Stimulated activated naive CD8-positive, alpha-beta T cell treated with anti-CD3 and anti-CD28 coated beads, Interleukin-15, amount 100 ng/mL, for 72 hours (primary cell): Measurements from ENCODE around the gene PYM1.

Experiments
- ATAC-seq: fragments of 150-1000 bp; cut with Tn5 transposase; 2 replicates; pipeline ENCODE4 v1.10.0; 2021; ENCODE audit warnings: mild to moderate bottlenecking, moderate library complexity
- DNase-seq, 2 donors: peaks; one replicate each; pipeline ENCODE4 v3.0.0; 2021 to 2022
- H3K27ac Mint-ChIP-seq, 2 donors: one replicate each; pipeline ENCODE4 v1.8.0; 2022; ENCODE audit warnings: mild to moderate bottlenecking in 2 of 2, mixed read lengths in 2 of 2, moderate library complexity in 2 of 2
- H3K27me3 Mint-ChIP-seq: one replicate; pipeline ENCODE4 v1.8.0; 2022; ENCODE audit warnings: mixed read lengths
- H3K4me1 Mint-ChIP-seq: one replicate; pipeline ENCODE4 v1.8.0; 2022; ENCODE audit warnings: mild to moderate bottlenecking, mixed read lengths
- H3K4me3 Mint-ChIP-seq, 2 donors: one replicate each; pipeline ENCODE4 v1.8.0; 2022; ENCODE audit warnings: mild to moderate bottlenecking in 2 of 2, mixed read lengths in 2 of 2, moderate library complexity in 1 of 2
- H3K9me3 Mint-ChIP-seq, 2 donors: one replicate each; pipeline ENCODE4 v1.8.0; 2022; ENCODE audit warnings: mixed read lengths in 2 of 2

PYM1 gene

DNA sequence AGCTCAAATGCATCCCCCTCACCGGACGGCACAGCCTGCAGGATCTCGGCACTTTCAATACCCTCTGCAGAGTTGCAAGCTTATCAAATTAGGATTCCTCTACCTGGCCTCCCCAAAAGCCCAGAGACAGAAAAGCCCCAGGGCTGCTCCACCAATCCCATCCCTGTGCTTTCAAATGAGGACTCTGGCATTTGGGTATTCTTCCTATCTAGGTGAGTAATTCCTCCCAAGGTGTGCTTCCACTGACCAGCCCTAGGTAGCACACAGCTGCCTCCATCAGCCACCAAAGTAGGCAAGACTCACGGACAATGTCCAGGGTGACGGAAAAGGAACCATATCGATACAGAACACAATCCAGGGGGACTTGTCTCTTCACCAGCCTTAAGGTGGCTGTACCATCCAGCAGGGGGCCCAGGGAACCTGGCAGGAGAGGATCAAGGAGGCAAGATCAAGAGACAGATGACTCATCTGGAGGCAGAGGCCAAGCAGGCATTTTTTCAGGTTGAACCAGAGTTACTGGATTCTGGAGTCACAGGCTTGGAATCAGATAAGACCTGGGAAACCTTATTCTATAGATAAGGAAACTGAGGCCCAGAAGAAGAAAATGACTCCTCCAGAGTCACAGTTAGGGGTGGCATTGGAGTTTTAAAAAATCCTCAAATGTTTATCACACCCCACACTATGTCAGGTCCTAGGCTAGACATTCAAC is 28.3 kb upstream of the PYM1 start:
- Mint-ChIP-seq H3K4me1 (peaks cover 22% of the 10 kb centered on the region), H3K4me3 (no peak overlapping the region), H3K27ac (peak overlapping the region; percentile 65 to 73), H3K27me3 (no peaks in the 10 kb centered on the region), H3K9me3 (no peaks in the 10 kb centered on the region)
- DNase-seq = peak; percentile 58 to 60
- ATAC-seq = peak; percentile 79

GRCh38 chr12:55955344-55955743 is 27.6 kb upstream of the PYM1 start:
- Mint-ChIP-seq H3K4me1 (peaks cover 22% of the 10 kb centered on the region), H3K4me3 (no peak overlapping the region), H3K27me3 (no peaks in the 10 kb centered on the region), H3K27ac (peak overlapping the region in 1 of 2 donors; percentile 8), H3K9me3 (no peaks in the 10 kb centered on the region)
- peak; percentile 27 for ATAC-seq
- no peak for DNase-seq

DNA sequence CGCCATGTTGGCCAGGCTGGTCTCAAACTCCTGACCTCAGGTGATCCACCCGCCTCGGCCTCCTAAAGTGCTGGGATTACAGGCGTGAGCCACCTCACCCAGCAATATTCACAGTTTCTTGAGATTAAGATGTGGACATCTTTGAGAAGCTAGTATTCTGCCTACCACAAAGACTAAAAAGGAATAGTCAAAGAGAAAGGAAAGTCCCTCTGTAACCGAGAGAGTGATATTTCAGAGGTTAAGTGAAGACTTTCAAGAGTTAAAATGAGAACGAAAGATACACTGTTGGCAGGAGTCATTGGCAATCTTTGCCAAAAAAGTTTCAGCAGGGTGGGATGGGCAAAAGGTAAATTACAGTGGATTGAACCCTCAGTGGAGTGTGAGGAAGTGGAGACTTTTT is 18.9 kb upstream of the PYM1 start:
- Mint-ChIP-seq H3K9me3 (no peaks in the 10 kb centered on the region), H3K4me1 (peaks cover 63% of the 10 kb centered on the region), H3K27me3 (no peaks in the 10 kb centered on the region), H3K4me3 (no peak overlapping the region), H3K27ac (peak overlapping the region; percentile 70 to 86)
- no peak for DNase-seq
- peak; percentile 79 for ATAC-seq

GRCh38 chr12:55942577-55943136 is 15.0 kb upstream of the PYM1 start:
- no peak overlapping the region for H3K4me3 Mint-ChIP-seq
- H3K27ac Mint-ChIP-seq = peak overlapping the region; percentile 0 to 41
- H3K27me3 Mint-ChIP-seq = no peaks in the 10 kb centered on the region
- no peaks in the 10 kb centered on the region for H3K9me3 Mint-ChIP-seq
- peaks cover 92% of the 10 kb centered on the region for H3K4me1 Mint-ChIP-seq
- ATAC-seq (no peak), DNase-seq (no peak)

- H3K9me3 Mint-ChIP-seq = no peaks in the 10 kb centered on the region
- peaks cover 93% of the 10 kb centered on the region for H3K4me1 Mint-ChIP-seq
- H3K4me3 Mint-ChIP-seq = no peak overlapping the region
- no peak for ATAC-seq
- H3K27me3 Mint-ChIP-seq = no peaks in the 10 kb centered on the region
- H3K27ac Mint-ChIP-seq = peak overlapping the region in 1 of 2 donors; percentile 84
- no peak for DNase-seq
Measured at GRCh38 chr12:55942055-55942454, 14.4 kb upstream of the PYM1 start.

- H3K4me3 Mint-ChIP-seq = peak overlapping the region; percentile 12 to 27
- DNase-seq (peak; percentile 78 to 83), ATAC-seq (peak; percentile 90)
- H3K9me3 Mint-ChIP-seq = no peaks in the 10 kb centered on the region
- no peaks in the 10 kb centered on the region for H3K27me3 Mint-ChIP-seq
- H3K4me1 Mint-ChIP-seq = peaks cover 93% of the 10 kb centered on the region
- H3K27ac Mint-ChIP-seq = peak overlapping the region in 1 of 2 donors; percentile 12
Measured at GRCh38 chr12:55940065-55940732, 12.5 kb upstream of the PYM1 start.

DNA sequence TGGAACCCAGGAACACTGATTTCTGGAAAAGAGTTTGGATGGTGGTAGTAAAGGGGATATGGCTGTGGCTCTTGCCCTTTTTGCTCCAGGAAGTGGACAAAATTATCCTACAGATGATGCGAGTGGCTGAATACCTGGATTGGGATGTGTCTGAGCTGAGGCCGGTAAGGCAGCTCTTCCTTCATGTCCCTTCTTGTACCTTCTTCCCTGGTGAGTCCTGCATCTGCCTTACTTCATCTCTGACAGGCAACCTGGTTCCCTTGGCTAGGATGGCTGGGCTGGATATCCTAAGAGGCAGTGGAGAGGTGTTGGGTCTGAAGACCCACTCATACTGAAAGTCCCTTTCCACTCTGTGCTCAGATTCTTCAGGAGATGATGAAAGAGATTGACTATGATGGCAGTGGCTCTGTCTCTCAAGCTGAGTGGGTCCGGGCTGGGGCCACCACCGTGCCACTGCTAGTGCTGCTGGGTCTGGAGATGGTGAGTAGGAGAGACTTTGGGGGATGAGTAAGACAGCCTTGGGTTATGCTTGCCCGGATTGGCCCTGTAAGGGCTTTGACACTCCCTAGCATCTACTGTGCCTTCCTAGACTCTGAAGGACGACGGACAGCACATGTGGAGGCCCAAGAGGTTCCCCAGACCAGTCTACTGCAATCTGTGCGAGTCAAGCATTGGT is 11.3 kb upstream of the PYM1 start:
- Mint-ChIP-seq H3K4me1 (peaks cover 93% of the 10 kb centered on the region), H3K4me3 (peak overlapping the region; percentile 16 to 62), H3K9me3 (no peaks in the 10 kb centered on the region), H3K27ac (peak overlapping the region; percentile 49 to 73), H3K27me3 (no peaks in the 10 kb centered on the region)
- ATAC-seq (peak; percentile 68), DNase-seq (peak in 1 of 2 donors; percentile 52)

GRCh38 chr12:55937981-55938380 is 10.3 kb upstream of the PYM1 start:
- Mint-ChIP-seq H3K4me1 (peaks cover 87% of the 10 kb centered on the region), H3K27me3 (no peaks in the 10 kb centered on the region), H3K27ac (peak overlapping the region in 1 of 2 donors; percentile 60), H3K4me3 (peak overlapping the region in 1 of 2 donors; percentile 7), H3K9me3 (no peaks in the 10 kb centered on the region)
- DNase-seq (no peak), ATAC-seq (no peak)

DNA sequence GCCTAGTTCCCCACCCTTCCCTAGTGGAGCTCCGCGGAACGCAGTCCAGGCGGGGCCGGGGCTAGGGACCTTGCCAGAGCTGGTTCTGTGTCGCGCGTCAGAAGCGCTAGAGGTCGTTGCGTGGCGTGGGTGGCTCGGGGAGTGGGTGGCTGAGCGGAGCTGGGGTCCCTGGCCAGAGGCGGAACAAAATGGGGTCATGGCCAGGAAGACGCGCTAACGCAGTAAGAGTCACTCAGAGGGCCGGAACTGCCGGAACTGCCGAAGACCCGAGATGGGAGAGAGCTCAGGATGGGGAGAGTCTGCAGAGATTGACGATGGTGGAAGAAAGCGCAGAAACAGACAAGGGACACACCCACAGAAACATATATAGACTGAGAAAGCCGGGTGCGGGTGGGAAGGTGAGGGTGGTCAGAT is 8.1 kb upstream of the PYM1 start:
- ATAC-seq = peak; percentile 11

GRCh38 chr12:55934773-55935172 is 7.1 kb upstream of the PYM1 start:
- H3K27ac Mint-ChIP-seq = peak overlapping the region; percentile 2 to 23
- ATAC-seq (no peak), DNase-seq (no peak)
- H3K9me3 Mint-ChIP-seq = no peaks in the 10 kb centered on the region
- H3K27me3 Mint-ChIP-seq = no peaks in the 10 kb centered on the region
- peaks cover 71% of the 10 kb centered on the region for H3K4me1 Mint-ChIP-seq
- peak overlapping the region; percentile 91 to 92 for H3K4me3 Mint-ChIP-seq

More for the DNA sequence above, 8.1 kb upstream of the PYM1 start:
- no peaks in the 10 kb centered on the region for H3K27me3 Mint-ChIP-seq
- peaks cover 71% of the 10 kb centered on the region for H3K4me1 Mint-ChIP-seq
- peak in 1 of 2 donors; percentile 33 for DNase-seq
- no peaks in the 10 kb centered on the region for H3K9me3 Mint-ChIP-seq
- peak overlapping the region; percentile 67 to 84 for H3K27ac Mint-ChIP-seq
- peak overlapping the region; percentile 91 to 92 for H3K4me3 Mint-ChIP-seq

DNA sequence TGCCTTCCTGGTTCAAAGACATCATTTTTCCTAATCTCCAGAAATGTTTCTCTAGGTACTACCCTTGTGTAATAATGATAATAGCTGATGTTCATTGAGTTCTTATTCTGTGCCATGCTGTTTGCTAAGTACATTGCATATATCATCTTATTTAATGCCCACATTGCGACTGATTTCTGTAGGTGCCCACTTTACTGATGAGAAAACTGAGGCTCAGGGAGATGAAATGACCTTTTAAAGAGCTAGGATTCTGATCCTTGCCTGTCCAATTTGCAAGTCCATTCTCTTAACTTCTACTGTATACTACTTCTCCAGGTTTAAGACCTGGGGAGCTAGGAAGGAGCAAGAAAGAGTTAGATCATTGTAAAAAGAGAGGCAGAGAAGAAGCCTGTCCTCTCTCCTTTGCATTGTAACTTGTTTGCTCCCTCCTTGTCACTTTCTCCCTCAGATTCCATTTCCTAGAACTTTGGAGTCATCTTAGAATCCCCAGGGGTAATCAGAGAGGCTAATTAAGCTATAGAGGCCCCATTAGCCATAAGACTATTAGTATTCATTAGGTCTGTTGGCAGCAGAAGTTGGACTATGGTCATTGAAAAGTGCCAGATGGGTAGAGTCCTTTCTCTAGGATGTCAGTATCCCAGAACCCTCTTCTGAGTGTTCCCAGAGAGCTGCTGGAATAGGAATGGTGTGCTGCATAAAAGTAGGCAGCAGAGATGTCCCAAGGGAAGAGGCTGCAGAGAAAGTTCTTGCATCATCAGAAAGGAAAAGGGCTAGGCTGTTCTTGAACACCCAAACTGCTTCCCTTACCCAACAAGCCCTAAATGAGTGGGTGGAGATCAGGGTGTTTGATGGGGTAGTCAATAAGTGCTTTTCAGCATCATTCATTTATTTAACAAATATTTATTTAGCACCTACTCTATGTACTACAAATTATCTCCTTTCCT is 6.4 kb upstream of the PYM1 start:
- DNase-seq = no peak
- peak overlapping the region in 1 of 2 donors; percentile 46 for H3K27ac Mint-ChIP-seq

GRCh38 chr12:55933169-55933798 is 5.6 kb upstream of the PYM1 start:
- ATAC-seq (no peak), DNase-seq (no peak)
- no peaks in the 10 kb centered on the region for H3K27me3 Mint-ChIP-seq
- H3K27ac Mint-ChIP-seq = peak overlapping the region; percentile 46 to 92
- H3K4me3 Mint-ChIP-seq = peak overlapping the region; percentile 91 to 92
- H3K4me1 Mint-ChIP-seq = peaks cover 65% of the 10 kb centered on the region
- H3K9me3 Mint-ChIP-seq = no peaks in the 10 kb centered on the region

More for the DNA sequence above, 6.4 kb upstream of the PYM1 start:
- no peaks in the 10 kb centered on the region for H3K27me3 Mint-ChIP-seq
- H3K4me1 Mint-ChIP-seq = peaks cover 71% of the 10 kb centered on the region
- no peaks in the 10 kb centered on the region for H3K9me3 Mint-ChIP-seq
- peak overlapping the region; percentile 91 to 92 for H3K4me3 Mint-ChIP-seq
- ATAC-seq = no peak

GRCh38 chr12:55932551-55932910 is 4.8 kb upstream of the PYM1 start:
- peak overlapping the region; percentile 91 to 92 for H3K4me3 Mint-ChIP-seq
- peak in 1 of 2 donors; percentile 52 for DNase-seq
- peaks cover 57% of the 10 kb centered on the region for H3K4me1 Mint-ChIP-seq
- peak; percentile 23 for ATAC-seq
- H3K9me3 Mint-ChIP-seq = no peaks in the 10 kb centered on the region
- peak overlapping the region; percentile 90 to 92 for H3K27ac Mint-ChIP-seq
- H3K27me3 Mint-ChIP-seq = no peaks in the 10 kb centered on the region

DNA sequence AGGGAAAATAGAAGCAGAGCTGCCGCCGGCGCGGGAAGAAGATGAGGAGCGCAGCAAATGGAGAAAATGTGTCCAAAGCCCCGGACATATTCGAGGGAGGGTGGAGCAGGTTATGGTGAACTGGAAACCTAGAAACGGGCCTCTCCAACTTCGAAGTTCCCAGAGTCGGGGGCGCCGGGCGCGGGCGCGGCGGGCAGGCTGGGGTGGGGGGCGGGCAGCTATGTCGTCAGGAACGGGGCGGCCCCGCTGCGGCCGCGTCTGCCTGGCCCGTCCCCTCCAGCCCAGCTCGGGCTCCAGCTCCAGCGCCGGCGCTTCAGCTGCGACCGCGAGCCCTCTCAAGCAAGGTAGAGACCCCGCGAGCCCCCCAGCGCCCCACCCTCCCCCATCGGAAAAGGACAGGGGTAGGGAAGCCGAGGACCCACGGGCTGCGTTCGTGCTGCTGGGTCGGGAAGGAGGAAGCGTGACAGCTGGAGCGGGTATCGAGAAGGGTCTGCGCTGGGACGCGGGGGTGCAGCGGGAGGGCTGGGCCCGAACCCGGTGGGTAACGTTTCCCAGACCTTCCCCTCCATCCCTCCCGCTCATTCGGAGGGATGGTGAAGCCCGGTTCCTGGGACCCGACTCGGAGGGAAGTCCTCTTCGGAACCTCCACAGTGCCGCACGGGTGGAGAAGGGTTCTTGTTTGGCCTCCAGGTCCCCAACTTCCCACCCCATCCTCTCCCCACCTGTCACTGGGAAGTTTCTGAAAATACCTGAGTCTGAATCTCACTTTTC is 4.3 kb upstream of the PYM1 start:
- Mint-ChIP-seq H3K27me3 (no peaks in the 10 kb centered on the region), H3K9me3 (no peaks in the 10 kb centered on the region), H3K4me3 (peak overlapping the region; percentile 91 to 92), H3K27ac (peak overlapping the region; percentile 95 to 97), H3K4me1 (peaks cover 51% of the 10 kb centered on the region)
- peak in 1 of 2 donors; percentile 27 for DNase-seq
- ATAC-seq = no peak
